SH-SY5Y (cell line): ENCODE data around the gene ANAPC4.

Source experiments
- GATA2 ChIP-seq: IDR thresholded peaks from 2 replicates; pipeline ENCODE4 v1.6.1; 2011; ENCODE audit warnings: mild to moderate bottlenecking, low read depth, low read length
- GATA3 ChIP-seq: IDR thresholded peaks from 2 replicates; pipeline ENCODE4 v1.6.1; 2011; ENCODE audit warnings: low read depth, mild to moderate bottlenecking, low read length, moderate library complexity

GRCh38 chr4:25413261-25413660 lies 36.2 kb downstream of the ANAPC4 start:
- TF ChIP-seq GATA3, result no peak
- no peak for TF ChIP-seq GATA2
